ENCODE measurements around the gene FAM177A1. TPM values are rescaled to one million over a fixed set of nuclear protein-coding genes. Genes with fewer than 3 reads are reported as not detected.

The FAM177A1 gene
- total and polyA plus RNA-seq, 2 of the 13 experiments (the other 11 are each of a cell fraction or from before 2014, with no cell fraction given) = 72.9 to 119 TPM

DNA sequence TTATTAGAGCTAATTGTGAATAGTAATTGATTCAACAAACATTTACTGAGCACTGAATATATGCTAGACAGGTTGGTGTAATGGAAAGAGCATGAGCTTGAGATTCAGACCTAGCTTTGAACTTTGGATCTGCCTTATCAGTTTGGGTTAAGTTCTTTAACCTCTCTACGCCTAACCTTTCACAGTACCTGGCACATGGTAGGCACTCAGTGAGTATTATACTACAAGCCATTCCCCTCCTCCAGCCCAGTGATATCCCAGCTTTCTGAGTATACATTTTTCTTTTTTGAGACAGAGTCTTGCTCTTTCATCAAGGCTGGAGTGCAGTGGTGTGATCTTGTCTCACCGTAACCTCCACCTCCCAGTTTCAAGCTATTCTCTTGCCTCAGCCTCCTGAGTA lies 32.0 kb downstream of the FAM177A1 start (continued):
- TF ChIP-seq ZNF552 (CRISPR knock-in tag; IDR thresholded peaks at IDR 0.05; ENCODE audit: borderline replicate concordance) (no peak), DMAP1 (CRISPR knock-in tag; IDR thresholded peaks at IDR 0.05) (peak; percentile 69; the same call in 1 of the 2 replicates), SKI (IDR thresholded peaks at IDR 0.05; ENCODE audit: partially characterized antibody) (peak; percentile 90), JUNB (CRISPR knock-in tag; IDR thresholded peaks at IDR 0.05; ENCODE audit: borderline replicate concordance) (no peak), MYC (CRISPR knock-in tag; IDR thresholded peaks at IDR 0.05; ENCODE audit: borderline replicate concordance) (peak; percentile 43; the same call in 1 of the 2 replicates), ZBTB7A (CRISPR knock-in tag; IDR thresholded peaks at IDR 0.05) (no peak), ZSCAN30 (CRISPR knock-in tag; IDR thresholded peaks at IDR 0.05) (no peak), RBAK (CRISPR knock-in tag; IDR thresholded peaks at IDR 0.05) (no peak), ZNF17 (CRISPR knock-in tag; IDR thresholded peaks at IDR 0.05) (no peak), STAG1 (CRISPR knock-in tag; IDR thresholded peaks at IDR 0.05) (no peak), KDM1A (CRISPR knock-in tag; IDR thresholded peaks at IDR 0.05) (0 out of 2 replicates have a peak, but pooled peaks have one; percentile 46), KLF6 (CRISPR knock-in tag; IDR thresholded peaks at IDR 0.05) (no peak), CENPT (CRISPR knock-in tag; IDR thresholded peaks at IDR 0.05; ENCODE audit: low read depth) (no peak), ZSCAN12 (CRISPR knock-in tag; IDR thresholded peaks at IDR 0.05) (no peak), ATF7-NPFF (CRISPR knock-in tag; IDR thresholded peaks at IDR 0.05; ENCODE audit: low read depth) (no peak)
- TF ChIP-seq, protein P1, sequence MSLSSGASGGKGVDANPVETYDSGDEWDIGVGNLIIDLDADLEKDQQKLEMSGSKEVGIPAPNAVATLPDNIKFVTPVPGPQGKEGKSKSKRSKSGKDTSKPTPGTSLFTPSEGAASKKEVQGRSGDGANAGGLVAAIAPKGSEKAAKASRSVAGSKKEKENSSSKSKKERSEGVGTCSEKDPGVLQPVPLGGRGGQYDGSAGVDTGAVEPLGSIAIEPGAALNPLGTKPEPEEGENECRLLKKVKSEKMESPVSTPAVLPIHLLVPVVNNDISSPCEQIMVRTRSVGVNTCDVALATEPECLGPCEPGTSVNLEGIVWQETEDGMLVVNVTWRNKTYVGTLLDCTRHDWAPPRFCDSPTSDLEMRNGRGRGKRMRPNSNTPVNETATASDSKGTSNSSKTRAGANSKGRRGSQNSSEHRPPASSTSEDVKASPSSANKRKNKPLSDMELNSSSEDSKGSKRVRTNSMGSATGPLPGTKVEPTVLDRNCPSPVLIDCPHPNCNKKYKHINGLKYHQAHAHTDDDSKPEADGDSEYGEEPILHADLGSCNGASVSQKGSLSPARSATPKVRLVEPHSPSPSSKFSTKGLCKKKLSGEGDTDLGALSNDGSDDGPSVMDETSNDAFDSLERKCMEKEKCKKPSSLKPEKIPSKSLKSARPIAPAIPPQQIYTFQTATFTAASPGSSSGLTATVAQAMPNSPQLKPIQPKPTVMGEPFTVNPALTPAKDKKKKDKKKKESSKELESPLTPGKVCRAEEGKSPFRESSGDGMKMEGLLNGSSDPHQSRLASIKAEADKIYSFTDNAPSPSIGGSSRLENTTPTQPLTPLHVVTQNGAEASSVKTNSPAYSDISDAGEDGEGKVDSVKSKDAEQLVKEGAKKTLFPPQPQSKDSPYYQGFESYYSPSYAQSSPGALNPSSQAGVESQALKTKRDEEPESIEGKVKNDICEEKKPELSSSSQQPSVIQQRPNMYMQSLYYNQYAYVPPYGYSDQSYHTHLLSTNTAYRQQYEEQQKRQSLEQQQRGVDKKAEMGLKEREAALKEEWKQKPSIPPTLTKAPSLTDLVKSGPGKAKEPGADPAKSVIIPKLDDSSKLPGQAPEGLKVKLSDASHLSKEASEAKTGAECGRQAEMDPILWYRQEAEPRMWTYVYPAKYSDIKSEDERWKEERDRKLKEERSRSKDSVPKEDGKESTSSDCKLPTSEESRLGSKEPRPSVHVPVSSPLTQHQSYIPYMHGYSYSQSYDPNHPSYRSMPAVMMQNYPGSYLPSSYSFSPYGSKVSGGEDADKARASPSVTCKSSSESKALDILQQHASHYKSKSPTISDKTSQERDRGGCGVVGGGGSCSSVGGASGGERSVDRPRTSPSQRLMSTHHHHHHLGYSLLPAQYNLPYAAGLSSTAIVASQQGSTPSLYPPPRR (CRISPR knock-in tag; IDR thresholded peaks at IDR 0.05; ENCODE audit: borderline replicate concordance) = peak; percentile 30; the same call in 1 of the 2 replicates
- TF ChIP-seq, protein P2, sequence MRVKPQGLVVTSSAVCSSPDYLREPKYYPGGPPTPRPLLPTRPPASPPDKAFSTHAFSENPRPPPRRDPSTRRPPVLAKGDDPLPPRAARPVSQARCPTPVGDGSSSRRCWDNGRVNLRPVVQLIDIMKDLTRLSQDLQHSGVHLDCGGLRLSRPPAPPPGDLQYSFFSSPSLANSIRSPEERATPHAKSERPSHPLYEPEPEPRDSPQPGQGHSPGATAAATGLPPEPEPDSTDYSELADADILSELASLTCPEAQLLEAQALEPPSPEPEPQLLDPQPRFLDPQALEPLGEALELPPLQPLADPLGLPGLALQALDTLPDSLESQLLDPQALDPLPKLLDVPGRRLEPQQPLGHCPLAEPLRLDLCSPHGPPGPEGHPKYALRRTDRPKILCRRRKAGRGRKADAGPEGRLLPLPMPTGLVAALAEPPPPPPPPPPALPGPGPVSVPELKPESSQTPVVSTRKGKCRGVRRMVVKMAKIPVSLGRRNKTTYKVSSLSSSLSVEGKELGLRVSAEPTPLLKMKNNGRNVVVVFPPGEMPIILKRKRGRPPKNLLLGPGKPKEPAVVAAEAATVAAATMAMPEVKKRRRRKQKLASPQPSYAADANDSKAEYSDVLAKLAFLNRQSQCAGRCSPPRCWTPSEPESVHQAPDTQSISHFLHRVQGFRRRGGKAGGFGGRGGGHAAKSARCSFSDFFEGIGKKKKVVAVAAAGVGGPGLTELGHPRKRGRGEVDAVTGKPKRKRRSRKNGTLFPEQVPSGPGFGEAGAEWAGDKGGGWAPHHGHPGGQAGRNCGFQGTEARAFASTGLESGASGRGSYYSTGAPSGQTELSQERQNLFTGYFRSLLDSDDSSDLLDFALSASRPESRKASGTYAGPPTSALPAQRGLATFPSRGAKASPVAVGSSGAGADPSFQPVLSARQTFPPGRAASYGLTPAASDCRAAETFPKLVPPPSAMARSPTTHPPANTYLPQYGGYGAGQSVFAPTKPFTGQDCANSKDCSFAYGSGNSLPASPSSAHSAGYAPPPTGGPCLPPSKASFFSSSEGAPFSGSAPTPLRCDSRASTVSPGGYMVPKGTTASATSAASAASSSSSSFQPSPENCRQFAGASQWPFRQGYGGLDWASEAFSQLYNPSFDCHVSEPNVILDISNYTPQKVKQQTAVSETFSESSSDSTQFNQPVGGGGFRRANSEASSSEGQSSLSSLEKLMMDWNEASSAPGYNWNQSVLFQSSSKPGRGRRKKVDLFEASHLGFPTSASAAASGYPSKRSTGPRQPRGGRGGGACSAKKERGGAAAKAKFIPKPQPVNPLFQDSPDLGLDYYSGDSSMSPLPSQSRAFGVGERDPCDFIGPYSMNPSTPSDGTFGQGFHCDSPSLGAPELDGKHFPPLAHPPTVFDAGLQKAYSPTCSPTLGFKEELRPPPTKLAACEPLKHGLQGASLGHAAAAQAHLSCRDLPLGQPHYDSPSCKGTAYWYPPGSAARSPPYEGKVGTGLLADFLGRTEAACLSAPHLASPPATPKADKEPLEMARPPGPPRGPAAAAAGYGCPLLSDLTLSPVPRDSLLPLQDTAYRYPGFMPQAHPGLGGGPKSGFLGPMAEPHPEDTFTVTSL (CRISPR knock-in tag; IDR thresholded peaks at IDR 0.05; ENCODE audit: borderline replicate concordance) = peak; percentile 52; the same call in 1 of the 2 replicates
- TF ChIP-seq, protein P3, sequence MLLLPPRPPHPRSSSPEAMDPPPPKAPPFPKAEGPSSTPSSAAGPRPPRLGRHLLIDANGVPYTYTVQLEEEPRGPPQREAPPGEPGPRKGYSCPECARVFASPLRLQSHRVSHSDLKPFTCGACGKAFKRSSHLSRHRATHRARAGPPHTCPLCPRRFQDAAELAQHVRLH (CRISPR knock-in tag; IDR thresholded peaks at IDR 0.05; ENCODE audit: borderline replicate concordance, low read depth) = no peak
